GM19463 (cell line): ENCODE measurements around the gene IL13RA1.
"Not testable (repeated sequence)": the region's sequence is repeated elsewhere in the genome, so short reads cannot be mapped to it uniquely, and the experiment has no call there.

Experiments
- ATAC-seq: cut with Tn5 transposase; IDR thresholded peaks from one replicate; pipeline ENCODE4 v1.9.1; 2021; ENCODE audit warnings: mild to moderate bottlenecking, moderate library complexity; ENCODE audit not compliant: unreplicated experiment

Gene IL13RA1

GRCh38 chrX:118772051-118772450 lies 44.6 kb downstream of the IL13RA1 start:
- no peak for ATAC-seq

GRCh38 chrX:118773782-118774181 lies 46.4 kb downstream of the IL13RA1 start:
- no peak for ATAC-seq

- no peak for ATAC-seq
Observed at GRCh38 chrX:118779581-118779980, 52.2 kb downstream of the IL13RA1 start.

- ATAC-seq, result no peak
Observed at GRCh38 chrX:118780509-118780908, 53.1 kb downstream of the IL13RA1 start.

DNA sequence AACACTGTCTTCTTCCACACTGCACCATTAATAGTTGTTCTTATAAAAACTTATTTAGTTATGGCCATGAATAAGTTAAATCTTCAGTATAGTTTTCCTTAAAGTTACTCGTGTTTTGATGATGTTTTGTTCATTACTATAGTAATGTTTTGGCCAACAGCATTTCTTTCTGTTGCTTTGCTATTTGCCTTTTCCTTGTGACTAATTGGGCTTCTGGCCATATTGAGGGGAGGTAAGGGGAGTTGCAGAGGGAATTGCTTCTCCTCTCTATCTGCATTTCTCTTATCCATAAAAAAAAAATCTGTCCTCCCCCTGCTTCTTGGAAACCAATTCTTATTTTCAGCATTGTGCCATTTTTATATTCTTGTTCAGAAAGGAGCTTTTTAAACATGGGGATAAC lies 53.5 kb downstream of the IL13RA1 start:
- ATAC-seq, result no peak

DNA sequence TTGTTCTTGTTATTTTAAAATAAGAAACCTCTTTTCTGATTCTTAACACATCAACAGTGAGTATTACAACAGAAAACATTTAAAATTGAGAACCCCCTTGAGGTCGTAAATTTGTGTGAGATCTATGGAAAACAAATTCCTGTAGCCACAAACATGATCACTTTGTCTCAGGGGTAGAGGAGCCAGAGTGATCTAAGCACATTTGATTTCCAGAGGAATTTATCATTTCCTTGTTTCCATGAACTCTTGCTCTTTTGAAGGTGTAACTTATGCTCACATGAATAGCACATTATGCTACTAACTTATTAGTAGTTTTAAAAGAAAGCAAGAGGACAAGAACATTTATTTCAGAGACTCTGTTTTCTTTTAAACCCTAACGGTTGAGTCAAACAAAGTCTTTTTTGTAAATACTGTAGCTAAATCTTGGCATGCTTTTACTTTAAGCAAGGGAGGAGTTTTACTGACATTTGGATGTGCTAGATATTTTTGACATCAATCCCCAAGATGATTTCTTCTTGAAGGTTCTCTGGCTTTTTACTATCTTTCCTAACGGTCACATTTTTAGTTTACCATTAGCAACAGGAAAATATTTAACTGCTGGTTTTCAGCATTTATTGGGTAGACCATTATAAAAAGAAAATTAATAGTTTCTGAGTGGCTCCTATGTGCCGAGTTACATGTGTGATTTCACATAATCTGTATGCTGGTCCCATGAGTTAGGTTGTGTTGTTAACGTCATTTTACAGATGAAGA lies 68.3 kb downstream of the IL13RA1 start:
- no peak for ATAC-seq

DNA sequence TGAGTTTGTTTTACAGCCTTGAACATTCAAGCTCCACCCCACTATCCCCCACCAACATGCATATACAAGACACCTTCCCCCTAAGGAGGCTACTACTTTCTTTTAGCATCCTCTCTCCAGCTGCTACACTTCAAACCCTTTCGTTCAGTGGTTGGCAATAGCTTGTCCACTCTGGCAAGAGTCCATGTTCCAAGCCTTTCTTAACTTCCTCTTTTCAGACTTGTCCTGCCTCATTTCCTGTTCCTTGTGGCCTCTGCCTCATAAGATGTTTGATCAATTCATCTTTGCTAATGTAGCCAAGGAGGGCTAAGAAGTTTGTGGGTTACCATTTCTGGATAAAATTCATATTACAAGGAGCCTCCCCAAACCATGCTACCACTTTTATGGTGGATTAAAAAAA lies 75.5 kb downstream of the IL13RA1 start:
- ATAC-seq, result no peak

DNA sequence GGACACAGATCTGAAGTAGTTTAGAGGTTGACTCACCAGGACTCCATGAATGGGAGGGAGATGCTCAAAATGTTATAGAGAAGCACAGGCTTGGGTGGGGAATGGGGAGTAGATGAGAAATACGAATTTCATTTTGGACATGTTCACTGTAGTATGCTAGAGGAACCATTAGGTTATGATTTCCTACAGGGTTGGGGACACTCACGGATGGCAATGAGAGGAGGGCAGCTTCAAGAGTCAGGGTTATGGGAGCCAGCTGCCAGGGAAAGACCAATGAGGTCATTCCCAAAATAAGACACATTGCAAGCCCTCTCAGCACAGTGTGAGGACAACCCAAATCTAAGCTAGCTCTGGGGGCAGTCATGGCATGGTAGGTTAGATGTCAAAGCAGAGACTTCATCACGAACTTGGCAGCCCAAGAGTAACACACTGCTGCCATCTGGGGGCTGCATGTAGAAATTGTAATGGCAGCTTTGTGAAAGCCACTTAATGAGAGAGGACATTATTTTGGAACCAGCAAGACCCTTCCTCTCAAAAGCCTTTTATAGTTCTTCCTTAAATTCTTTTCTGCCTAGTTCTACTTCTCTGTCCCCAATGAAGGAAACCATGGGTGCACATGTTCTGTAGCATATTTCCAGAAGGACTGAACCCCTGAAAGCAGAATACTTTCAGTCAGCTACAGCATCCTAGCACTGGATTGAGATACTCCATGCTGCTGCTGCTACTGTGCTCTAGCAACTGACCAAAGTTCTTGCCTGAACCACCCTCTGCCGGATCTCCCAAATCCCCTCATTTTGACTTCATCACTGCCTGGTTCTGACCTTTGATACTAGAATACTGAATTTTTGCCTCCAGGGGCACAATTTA lies 80.0 kb downstream of the IL13RA1 start:
- no peak for ATAC-seq

DNA sequence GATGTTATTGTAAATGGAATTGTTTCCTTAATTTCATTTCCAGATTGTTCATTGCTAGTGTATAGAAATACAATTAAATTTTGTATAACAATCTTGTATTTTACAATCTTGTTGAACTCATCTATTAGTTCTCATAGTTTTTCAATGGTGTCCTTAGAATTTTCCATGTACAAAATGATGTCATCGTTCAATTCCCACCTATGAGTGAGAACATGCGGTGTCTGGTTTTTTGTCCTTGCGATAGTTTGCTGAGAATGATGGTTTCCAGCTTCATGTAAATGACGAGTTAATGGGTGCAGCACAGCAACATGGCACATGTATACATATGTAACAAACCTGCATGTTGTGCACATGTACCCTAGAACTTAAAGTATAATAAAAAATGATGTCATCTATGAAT lies 89.9 kb downstream of the IL13RA1 start:
- ATAC-seq, result not testable (repeated sequence)

DNA sequence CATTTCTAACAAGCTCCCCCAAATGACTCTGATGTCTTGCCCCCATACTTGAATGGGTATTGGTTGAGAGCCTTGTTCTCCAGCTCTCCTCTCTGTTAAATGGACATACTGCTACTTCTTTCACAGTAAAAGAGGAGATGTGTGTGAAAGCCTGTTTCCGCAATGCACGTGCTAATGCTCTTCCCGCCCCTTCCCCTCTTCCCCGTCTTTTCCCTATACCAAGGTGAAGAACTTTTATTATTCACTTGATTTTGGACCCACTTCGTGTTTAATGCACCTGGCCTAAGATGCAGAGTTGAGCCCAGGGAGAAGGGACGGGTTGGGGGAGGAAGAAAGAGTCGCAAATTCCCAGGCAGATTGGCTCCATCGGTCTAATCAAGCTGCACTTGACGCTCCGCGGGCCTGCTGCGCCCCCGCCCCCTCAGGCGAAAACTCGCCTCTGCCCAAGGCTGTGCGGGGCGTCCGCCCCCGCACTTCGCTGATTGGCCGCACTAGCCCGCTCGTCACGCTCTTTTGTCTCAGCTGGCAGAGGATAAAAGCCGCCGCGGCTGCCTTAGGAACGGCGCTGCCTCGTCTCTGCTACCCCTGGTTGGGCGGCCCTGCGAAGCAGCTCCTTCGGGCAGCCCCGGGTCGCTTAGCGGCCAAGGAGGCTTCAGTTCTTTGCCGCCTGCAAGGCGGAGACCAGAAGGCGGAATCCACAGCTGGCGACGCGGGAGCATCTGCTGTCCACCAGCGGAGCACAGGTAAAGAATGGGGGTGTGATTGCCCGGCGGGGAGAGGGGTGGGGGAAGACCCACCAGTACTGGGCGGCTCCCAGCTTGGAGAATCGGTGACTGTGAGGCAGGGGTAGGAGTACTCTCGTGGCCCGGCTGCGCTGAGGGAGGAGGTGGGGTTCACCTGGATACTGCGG lies 96.1 kb downstream of the IL13RA1 start, which contains the start of gene ZCCHC12:
TSS of gene ZCCHC12 (plus strand) at position 562 of the 910 bp plus-strand sequence. CDS start 1,421 bp downstream, outside the sequence.
- ATAC-seq, result peak; percentile 86

GRCh38 chrX:118824173-118824730 lies 96.8 kb downstream of the IL13RA1 start:
- ATAC-seq, result no peak

DNA sequence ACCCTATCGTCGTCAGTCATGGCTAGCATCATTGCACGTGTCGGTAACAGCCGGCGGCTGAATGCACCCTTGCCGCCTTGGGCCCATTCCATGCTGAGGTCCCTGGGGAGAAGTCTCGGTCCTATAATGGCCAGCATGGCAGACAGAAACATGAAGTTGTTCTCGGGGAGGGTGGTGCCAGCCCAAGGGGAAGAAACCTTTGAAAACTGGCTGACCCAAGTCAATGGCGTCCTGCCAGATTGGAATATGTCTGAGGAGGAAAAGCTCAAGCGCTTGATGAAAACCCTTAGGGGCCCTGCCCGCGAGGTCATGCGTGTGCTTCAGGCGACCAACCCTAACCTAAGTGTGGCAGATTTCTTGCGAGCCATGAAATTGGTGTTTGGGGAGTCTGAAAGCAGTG lies 97.8 kb downstream of the IL13RA1 start:
- no peak for ATAC-seq

GRCh38 chrX:118839334-118839958 lies 112.0 kb downstream of the IL13RA1 start:
- ATAC-seq, result peak; percentile 77
